Smooth muscle cell (in vitro differentiated cells): ENCODE measurements around the gene PTPRM. TPM values are rescaled to one million over a fixed set of nuclear protein-coding genes. Genes with fewer than 3 reads are reported as not detected.

Experiments used
- DNase-seq: peaks from one replicate; lab custom pipeline; 2025; ENCODE audit not compliant: unreplicated experiment; lab: John Stamatoyannopoulos, UW
- H2AFZ ChIP-seq: fragments of 200-600 bp; sonication (generic); 2 replicates; pipeline ENCODE4 v1.6.0; 2016; ENCODE audit warnings: antibody characterized with exemption, low read depth, mild to moderate bottlenecking
- H3F3A ChIP-seq: fragments of 200-600 bp; sonication (generic); 2 replicates; pipeline ENCODE4 v1.6.0; 2017; ENCODE audit warnings: antibody characterized with exemption, low read depth
- H3K27ac ChIP-seq: fragments of 200-600 bp; sonication (generic); 2 replicates; pipeline ENCODE4 v1.5.1; 2016; ENCODE audit warnings: low read depth, mild to moderate bottlenecking
- H3K27me3 ChIP-seq: fragments of 200-600 bp; sonication (generic); 2 replicates; pipeline ENCODE4 v1.6.1; 2016; ENCODE audit warnings: low read depth, mild to moderate bottlenecking
- H3K36me3 ChIP-seq: fragments of 200-600 bp; sonication (generic); 2 replicates; pipeline ENCODE4 v1.5.1; 2016; ENCODE audit warnings: low read depth
- H3K4me1 ChIP-seq: fragments of 200-600 bp; sonication (generic); 2 replicates; pipeline ENCODE4 v1.5.1; 2016; ENCODE audit warnings: low read depth
- H3K4me2 ChIP-seq: fragments of 200-600 bp; sonication (generic); 2 replicates; pipeline ENCODE4 v1.6.0; 2016; ENCODE audit warnings: mild to moderate bottlenecking
- H3K4me3 ChIP-seq: fragments of 200-600 bp; sonication (generic); 2 replicates; pipeline ENCODE4 v1.5.1; 2016; ENCODE audit warnings: mild to moderate bottlenecking
- H3K79me2 ChIP-seq: fragments of 200-600 bp; sonication (generic); 2 replicates; pipeline ENCODE4 v1.6.0; 2016; ENCODE audit warnings: low read depth, mild to moderate bottlenecking
- H3K9ac ChIP-seq: fragments of 200-600 bp; sonication (generic); 2 replicates; pipeline ENCODE4 v1.6.0; 2016; ENCODE audit warnings: low read depth
- H3K9me3 ChIP-seq: fragments of 200-600 bp; sonication (generic); replicated peaks from 2 replicates; pipeline ENCODE4 v1.5.1; 2016; ENCODE audit warnings: low read depth
- H4K20me1 ChIP-seq: fragments of 200-600 bp; sonication (generic); 2 replicates; pipeline ENCODE4 v1.6.0; 2016; ENCODE audit warnings: low read depth
- CTCF ChIP-seq: fragments of 200-600 bp; sonication (generic); IDR thresholded peaks from 2 replicates; pipeline ENCODE4 v1.5.1; 2017; ENCODE audit warnings: borderline replicate concordance, mild to moderate bottlenecking, antibody characterized with exemption; ENCODE audit not compliant: insufficient read depth, poor library complexity, severe bottlenecking
- WGBS: methylation state at CpG from one replicate; pipeline ENCODE4 v1.1.7; 2016; ENCODE audit warnings: low lambda C conversion rate; 5-methylcytosine and 5-hydroxymethylcytosine counted together
- polyA plus RNA-seq: library from polyadenylated mRNA; unstranded; fragments of >200 nt; fragmentation: Nextera tagmentation; extraction: Ambion mirVana; gene quantifications from 2 replicates; pipeline ENCODE4 v1.2.1, GENCODE V29; 2016
- total RNA-seq: library from RNA; depleted of rRNA; stranded (reverse); fragments of >200 nt; gene quantifications from 2 replicates; pipeline ENCODE4 v1.2.3, GENCODE V29; 2014

The PTPRM gene
- total and polyA plus RNA-seq, 2 experiments from 2014 or later = 57.5 to 115 TPM

GRCh38 chr18:8379187-8379941 is 812.2 kb downstream of the PTPRM start:
- no peak overlapping the region for H3K4me2 ChIP-seq
- H3K27ac ChIP-seq = no peak overlapping the region
- no peaks in the 10 kb centered on the region for H3K27me3 ChIP-seq
- 97% methylated on average over 19 of the region's 19 CpGs for WGBS
- no peaks in the 10 kb centered on the region for H3K9me3 ChIP-seq
- H2AFZ ChIP-seq = no peak overlapping the region
- no peaks in the 10 kb centered on the region for H4K20me1 ChIP-seq
- TF ChIP-seq CTCF = no peak
- H3K4me1 ChIP-seq = peaks cover 6% of the 10 kb centered on the region
- H3K79me2 ChIP-seq = no peaks in the 10 kb centered on the region
- no peaks in the 10 kb centered on the region for H3F3A ChIP-seq
- no peak overlapping the region for H3K4me3 ChIP-seq
- peaks cover 15% of the 10 kb centered on the region for H3K36me3 ChIP-seq
- H3K9ac ChIP-seq = no peak overlapping the region
- no peak for DNase-seq

- no peaks in the 10 kb centered on the region for H3K9me3 ChIP-seq
- no peak overlapping the region for H3K27ac ChIP-seq
- H4K20me1 ChIP-seq = no peaks in the 10 kb centered on the region
- H3K36me3 ChIP-seq = peaks cover 21% of the 10 kb centered on the region
- no peak for TF ChIP-seq CTCF
- H3K79me2 ChIP-seq = no peaks in the 10 kb centered on the region
- WGBS = 92% methylated on average over 2 of the region's 2 CpGs
- H3K4me2 ChIP-seq = no peak overlapping the region
- H3K4me1 ChIP-seq = peaks cover 6% of the 10 kb centered on the region
- no peaks in the 10 kb centered on the region for H3K27me3 ChIP-seq
- H3F3A ChIP-seq = no peaks in the 10 kb centered on the region
- DNase-seq = no peak
- no peak overlapping the region for H3K4me3 ChIP-seq
- H3K9ac ChIP-seq = no peak overlapping the region
- H2AFZ ChIP-seq = no peak overlapping the region
These were observed 812.9 kb downstream of the PTPRM start for GRCh38 chr18:8380006-8380405.

GRCh38 chr18:8380926-8381325 is 813.8 kb downstream of the PTPRM start:
- Histone ChIP-seq H3K9me3 (no peaks in the 10 kb centered on the region), H3K9ac (no peak overlapping the region), H3K4me3 (no peak overlapping the region), H3F3A (no peaks in the 10 kb centered on the region), H3K4me2 (no peak overlapping the region), H3K79me2 (no peaks in the 10 kb centered on the region), H3K27ac (no peak overlapping the region), H3K27me3 (no peaks in the 10 kb centered on the region), H2AFZ (no peak overlapping the region), H3K36me3 (peaks cover 24% of the 10 kb centered on the region), H3K4me1 (peaks cover 6% of the 10 kb centered on the region), H4K20me1 (no peaks in the 10 kb centered on the region)
- WGBS = 98% methylated on average over 2 of the region's 2 CpGs
- TF ChIP-seq CTCF = no peak
- no peak for DNase-seq
